ENCODE measurements around the gene AZU1. TPM values are rescaled to one million over a fixed set of nuclear protein-coding genes. Genes with fewer than 3 reads are reported as not detected.

The AZU1 gene
- total and polyA plus RNA-seq, 11 donors: 0.11 to 3.3 (median 0.20) TPM; not detected in 8

GRCh38 chr19:804419-805165 lies 23.0 kb upstream of the AZU1 start:
- Histone ChIP-seq H3K9me3 (no peaks in the 10 kb centered on the region), H3K4me1 (peaks cover 23 to 61% (median 48%) of the 10 kb centered on the region in 12 donors), H3K27me3 (no peaks in the 10 kb centered on the region), H3K36me3 (peaks cover 15 to 97% (median 69%) of the 10 kb centered on the region in 9 donors), H3K4me3 (no peak overlapping the region), H3K27ac (peak overlapping the region in 1 of 12 donors; percentile 9)
- 83 to 92% (median 89%) methylated on average over 14 to 53 of the region's 53 CpGs for WGBS, 4 donors
- DNase-seq (peak in 1 of 5 donors; percentile 16), ATAC-seq (no peak)
- TF ChIP-seq CTCF (IDR thresholded peaks at IDR 0.05): no peak
- TF ChIP-seq POLR2A (IDR thresholded peaks at IDR 0.05): no peak
- intact Hi-C loops (cut with DNase I): no loop called here

- Histone ChIP-seq H3K4me3 (no peak overlapping the region), H3K4me1 (peaks cover 22 to 56% (median 42%) of the 10 kb centered on the region in 12 donors), H3K9me3 (no peaks in the 10 kb centered on the region), H3K27me3 (no peaks in the 10 kb centered on the region), H3K27ac (no peak overlapping the region), H3K36me3 (peaks cover 15 to 98% (median 71%) of the 10 kb centered on the region in 9 donors)
- ATAC-seq: no peak
- no peak for TF ChIP-seq POLR2A (IDR thresholded peaks at IDR 0.05)
- peak in 1 of 12 donors; percentile 46 for TF ChIP-seq CTCF (IDR thresholded peaks at IDR 0.05)
- DNase-seq: peak in 1 of 5 donors; percentile 17
- intact Hi-C loops (cut with DNase I): no loop called here
- WGBS, 4 donors: 88 to 91% (median 90%) methylated on average over 20 to 33 of the region's 33 CpGs
Measured at GRCh38 chr19:805166-805551, 22.5 kb upstream of the AZU1 start.

GRCh38 chr19:805600-806550 lies 21.8 kb upstream of the AZU1 start:
- H3K9me3 ChIP-seq: no peaks in the 10 kb centered on the region
- peaks cover 15 to 48% (median 35%) of the 10 kb centered on the region in 12 donors for H3K4me1 ChIP-seq
- H3K4me3 ChIP-seq: no peak overlapping the region
- no peak overlapping the region for H3K27ac ChIP-seq
- peak in 1 of 5 donors; percentile 19 for DNase-seq
- no peaks in the 10 kb centered on the region for H3K27me3 ChIP-seq
- TF ChIP-seq POLR2A (IDR thresholded peaks at IDR 0.05) (no peak), CTCF (IDR thresholded peaks at IDR 0.05) (no peak)
- peaks cover 15 to 98% (median 75%) of the 10 kb centered on the region in 9 donors for H3K36me3 ChIP-seq
- WGBS, 4 donors: 89 to 90% (median 89%) methylated on average over 46 to 93 of the region's 93 CpGs
- ATAC-seq: no peak
- intact Hi-C loops (cut with DNase I): no loop called here

All from heart left ventricle (tissue), 16 donors.